HG02852 (cell line): ENCODE data around the gene HEPH.
"Not testable (repeated sequence)": the region's sequence is repeated elsewhere in the genome, so short reads cannot be mapped to it uniquely, and the experiment has no call there.

Experiments
- ATAC-seq: cut with Tn5 transposase; IDR thresholded peaks from one replicate; pipeline ENCODE4 v1.9.1; 2021; ENCODE audit warnings: mild to moderate bottlenecking, moderate library complexity; ENCODE audit not compliant: unreplicated experiment

HEPH gene

GRCh38 chrX:66221856-66222255 is 57.8 kb downstream of the HEPH start:
- no peak for ATAC-seq

DNA sequence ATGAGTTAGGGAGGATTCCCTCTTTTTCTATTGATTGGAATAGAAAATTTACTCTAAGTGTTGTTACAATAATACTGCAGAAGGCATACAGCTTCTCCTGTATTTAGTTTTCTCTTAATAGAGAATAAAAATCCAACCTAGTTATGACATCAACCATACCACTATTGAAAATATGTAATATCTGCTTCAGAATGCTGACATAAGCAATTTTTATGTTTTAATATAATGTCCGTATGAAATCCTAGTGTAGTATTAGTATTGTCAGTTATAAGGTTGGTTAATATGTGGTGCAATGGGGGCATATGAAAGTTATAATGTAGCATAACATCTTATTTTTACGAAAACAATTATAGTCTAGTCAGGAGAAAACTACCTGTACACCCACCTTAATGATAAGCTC is 68.2 kb downstream of the HEPH start:
- no peak for ATAC-seq

- no peak for ATAC-seq
Observed at GRCh38 chrX:66233209-66233608, 69.2 kb downstream of the HEPH start.

GRCh38 chrX:66233904-66234303 is 69.9 kb downstream of the HEPH start:
- not testable (repeated sequence) for ATAC-seq

DNA sequence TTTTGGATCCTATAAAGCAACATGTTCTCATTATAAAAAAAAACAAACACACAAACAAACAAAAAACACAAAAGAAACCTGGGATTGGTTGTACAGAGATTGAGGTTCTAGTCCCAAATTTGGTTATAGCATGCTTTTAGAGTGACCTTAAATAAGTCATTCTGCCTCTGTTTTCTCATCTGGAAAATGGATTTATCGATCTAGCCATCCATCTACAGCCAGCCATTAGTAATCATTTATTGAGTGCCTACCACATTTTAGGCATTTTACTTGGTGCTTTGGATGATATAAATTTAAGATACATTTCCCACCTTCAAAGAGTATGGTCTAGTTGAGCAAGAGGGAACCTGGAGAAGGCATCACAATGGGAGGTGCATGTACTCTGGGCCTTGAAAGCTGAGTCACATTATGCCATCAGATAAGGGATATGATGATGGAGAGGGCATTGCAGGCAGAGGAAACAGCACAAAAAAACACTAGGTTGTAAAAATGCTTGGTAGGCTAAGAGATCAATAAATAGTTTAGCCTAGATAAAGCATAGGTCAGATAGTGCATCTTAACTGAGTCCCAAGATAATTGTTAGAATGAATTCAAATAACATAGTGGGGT is 91.4 kb downstream of the HEPH start:
- ATAC-seq, result no peak

- ATAC-seq, result no peak
Observed at GRCh38 chrX:66262807-66263206, 98.8 kb downstream of the HEPH start.
